ENCODE measurements around the gene CCT6B. TPM values are rescaled to one million over a fixed set of nuclear protein-coding genes. Genes with fewer than 3 reads are reported as not detected.

CCT6B gene
- total and polyA plus RNA-seq, 9 of the 15 experiments (the other 6 are each of a cell fraction or from before 2014, with no cell fraction given) = 0.25 to 0.91 (median 0.58) TPM

GRCh38 chr17:34998205-34998604 lies 36.9 kb upstream of the CCT6B start (continued):
- peak; percentile 26; the same call in 1 of the 2 replicates for TF ChIP-seq TFAP4 (CRISPR knock-in tag; IDR thresholded peaks at IDR 0.05; ENCODE audit: borderline replicate concordance)
- TF ChIP-seq MAX (CRISPR knock-in tag; IDR thresholded peaks at IDR 0.05) = no peak
- peak; percentile 96 for TF ChIP-seq SMC3 (conservative IDR thresholded peaks at IDR 0.05; ENCODE audit: insufficient read depth, low read depth, low read length)
- 0 out of 2 replicates have a peak, but pooled peaks have one; percentile 3 for TF ChIP-seq JUND (IDR thresholded peaks at IDR 0.05; ENCODE audit: borderline replicate concordance, low read depth, low read length)
- TF ChIP-seq JUND (tag; IDR thresholded peaks at IDR 0.05; ENCODE audit: borderline replicate concordance, low read depth, low read length) = no peak
- TF ChIP-seq SMARCB1 (IDR thresholded peaks at IDR 0.05; ENCODE audit: insufficient read length, low read depth) = no peak
- TF ChIP-seq HNRNPH1 (optimal IDR thresholded peaks at IDR 0.05; ENCODE audit: low read depth, low read length) = no peak
- TF ChIP-seq WHSC1 (IDR thresholded peaks at IDR 0.05; ENCODE audit: low read length) = no peak
- no peak for TF ChIP-seq CBX5 (IDR thresholded peaks at IDR 0.05; ENCODE audit: borderline replicate concordance, low read depth)
- no peak for TF ChIP-seq SIN3B (IDR thresholded peaks at IDR 0.05; ENCODE audit: low read depth)
- no peak for TF ChIP-seq ETS2 (tag; IDR thresholded peaks at IDR 0.05; ENCODE audit: borderline replicate concordance, poor library complexity, severe bottlenecking)
- no peak for TF ChIP-seq ZNF77 (CRISPR knock-in tag; IDR thresholded peaks at IDR 0.05)
- peak; percentile 50; the same call in 1 of the 2 replicates for TF ChIP-seq CC2D1A (IDR thresholded peaks at IDR 0.05)
- TF ChIP-seq ARID2 (IDR thresholded peaks at IDR 0.05) = peak; percentile 93
- no peak for TF ChIP-seq LEF1 (IDR thresholded peaks at IDR 0.05)
- TF ChIP-seq REST (IDR thresholded peaks at IDR 0.05; ENCODE audit: borderline replicate concordance) = peak; percentile 89
- no peak for TF ChIP-seq REST (CRISPR knock-in tag; IDR thresholded peaks at IDR 0.05; ENCODE audit: low read depth)
- no peak for TF ChIP-seq ARHGAP35 (IDR thresholded peaks at IDR 0.05; ENCODE audit: partially characterized antibody)
- TF ChIP-seq POLR2H (tag; IDR thresholded peaks at IDR 0.05; ENCODE audit: low read depth) = no peak
- no peak for TF ChIP-seq HLTF (IDR thresholded peaks at IDR 0.05)
- 0 out of 2 replicates have a peak, but pooled peaks have one; percentile 21 for TF ChIP-seq RBFOX2 (IDR thresholded peaks at IDR 0.05; ENCODE audit: low read depth, low read length)
- peak; percentile 43; the same call in 1 of the 2 replicates for TF ChIP-seq SPI1 (IDR thresholded peaks at IDR 0.05; ENCODE audit: borderline replicate concordance, low read depth, low read length)
- no peak for TF ChIP-seq RCOR1 (IDR thresholded peaks at IDR 0.05; ENCODE audit: borderline replicate concordance in 1 of 2, low read depth in 2 of 2, low read length in 2 of 2)
